GM10266 (cell line): ENCODE data around the gene PEA15.

Experiments
- DNase-seq: peaks from one replicate; pipeline ENCODE4 v3.0.0; 2012; ENCODE audit errors: extremely low spot score
- CTCF ChIP-seq: IDR thresholded peaks from 2 replicates; pipeline ENCODE4 v1.5.1; 2012; ENCODE audit warnings: mild to moderate bottlenecking, low read depth; ENCODE audit not compliant: control insufficient read depth, insufficient read depth; ENCODE audit errors: missing control alignments

Gene PEA15

DNA sequence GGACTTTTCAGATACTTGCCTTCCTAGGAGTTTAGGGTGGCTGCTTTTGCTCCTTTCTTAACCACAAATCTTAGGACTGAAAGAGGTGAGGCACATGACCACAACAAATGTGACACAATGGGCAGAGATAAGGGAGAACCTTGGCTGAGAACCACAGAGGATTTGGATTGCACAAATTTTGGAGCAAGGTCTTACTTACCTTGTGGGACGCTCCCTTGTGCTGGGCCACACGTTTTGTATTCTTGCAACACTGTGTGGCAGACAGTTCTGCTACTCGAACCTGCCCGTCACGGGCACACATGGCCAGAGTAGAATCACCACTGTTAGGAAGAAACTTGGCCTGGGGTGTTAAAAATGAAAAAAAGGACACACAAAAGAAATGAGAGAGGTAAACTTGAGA lies 33.2 kb downstream of the PEA15 start:
- no peak for TF ChIP-seq CTCF
- no peak for DNase-seq

GRCh38 chr1:160239582-160240299 lies 34.6 kb downstream of the PEA15 start:
- TF ChIP-seq CTCF: no peak
- no peak for DNase-seq

DNA sequence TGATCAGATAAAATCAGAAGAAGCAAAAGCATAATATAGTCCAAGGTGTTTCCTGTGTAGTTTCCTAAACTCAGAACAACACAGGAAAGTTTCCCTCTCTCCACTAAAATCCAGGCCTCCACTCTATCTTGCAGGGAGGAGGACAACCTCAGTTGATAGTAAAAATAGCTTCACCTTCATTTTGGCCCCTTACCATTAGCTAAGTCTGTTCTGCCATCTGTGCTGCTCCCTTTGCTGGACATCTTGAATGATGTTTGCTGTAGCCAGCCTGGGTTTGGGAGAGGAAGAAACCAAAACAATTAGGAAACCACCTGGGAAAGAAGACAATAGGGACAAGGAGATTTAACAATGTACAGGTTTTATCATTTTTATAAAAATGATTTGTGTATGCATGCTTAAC lies 38.6 kb downstream of the PEA15 start:
- TF ChIP-seq CTCF: no peak
- DNase-seq: no peak

DNA sequence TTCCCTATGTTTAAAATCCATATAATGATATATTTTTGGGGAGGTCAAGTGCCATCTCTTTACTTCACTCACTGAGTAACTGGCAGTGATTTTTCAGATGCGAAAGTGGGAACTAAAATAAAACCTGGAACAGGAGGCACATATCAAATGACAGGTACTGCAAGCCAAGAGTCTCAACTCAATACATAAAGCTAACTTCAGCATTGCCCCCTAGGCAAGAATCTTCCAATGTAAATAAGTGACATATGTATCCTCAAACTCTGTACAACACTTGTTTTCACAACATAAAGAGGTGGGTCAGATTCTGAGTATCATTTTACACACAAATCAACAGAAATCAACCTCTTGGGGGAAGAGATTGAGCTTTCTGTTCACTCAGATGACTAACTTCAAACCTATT lies 39.0 kb downstream of the PEA15 start:
- no peak for TF ChIP-seq CTCF
- no peak for DNase-seq

- no peak for DNase-seq
- TF ChIP-seq CTCF: no peak
These were observed 40.2 kb downstream of the PEA15 start for GRCh38 chr1:160245434-160245833.

DNA sequence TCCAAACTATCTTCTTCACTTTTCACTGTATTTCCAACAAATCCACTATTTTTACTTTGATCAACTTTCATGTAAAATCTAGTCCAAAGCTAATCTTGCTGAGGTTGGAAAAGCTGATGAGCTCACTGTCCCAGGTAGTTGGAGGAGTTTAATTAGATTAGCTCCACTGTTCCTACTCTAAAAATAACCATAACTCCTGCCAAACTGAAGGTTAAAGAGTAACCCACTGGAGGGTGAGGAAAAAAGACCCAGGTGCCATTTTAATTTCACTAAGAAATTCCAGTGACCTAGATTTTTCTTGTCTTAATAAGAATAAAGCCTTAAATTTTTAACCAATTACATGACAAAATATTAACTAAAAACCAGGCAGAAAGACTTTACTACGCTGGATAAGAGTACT lies 41.9 kb downstream of the PEA15 start:
- no peak for DNase-seq
- no peak for TF ChIP-seq CTCF

GRCh38 chr1:160251011-160251410 lies 45.8 kb downstream of the PEA15 start:
- no peak for DNase-seq
- TF ChIP-seq CTCF: no peak
